PC-9 (cell line): ENCODE measurements around the gene JUND.

Experiments used
- CTCF ChIP-seq: fragments of 200-600 bp; sonication (generic); conservative IDR thresholded peaks from 2 replicates; pipeline ENCODE4 v1.6.1; 2017; ENCODE audit warnings: mixed run types, antibody characterized with exemption, mild to moderate bottlenecking, moderate library complexity
- EZH2 ChIP-seq: fragments of 200-600 bp; sonication (generic); IDR thresholded peaks from 2 replicates; pipeline ENCODE4 v1.8.0; 2017; ENCODE audit warnings: antibody characterized with exemption, low read depth

GRCh38 chr19:18308948-18309325, 27.5 kb upstream of the JUND start:
- no peak for TF ChIP-seq EZH2
- no peak for TF ChIP-seq CTCF
